NCI-H748 (cell line): ENCODE data around the gene TMEM175.

Experiments
- DNase-seq: peaks from one replicate; lab custom pipeline; 2025; ENCODE audit not compliant: unreplicated experiment; lab: John Stamatoyannopoulos, UW

TMEM175 gene

GRCh38 chr4:898869-899555 lies 33.2 kb upstream of the TMEM175 start:
- DNase-seq = no peak

- DNase-seq = no peak
These were observed 32.7 kb upstream of the TMEM175 start for GRCh38 chr4:899556-899906.

GRCh38 chr4:900073-900472 lies 32.2 kb upstream of the TMEM175 start:
- DNase-seq = no peak

GRCh38 chr4:900721-901120 lies 31.5 kb upstream of the TMEM175 start:
- no peak for DNase-seq

- no peak for DNase-seq
These were observed 30.9 kb upstream of the TMEM175 start for GRCh38 chr4:901192-901910.

- DNase-seq = no peak
These were observed 28.9 kb upstream of the TMEM175 start for GRCh38 chr4:903066-904046.

- no peak for DNase-seq
These were observed 26.5 kb upstream of the TMEM175 start for GRCh38 chr4:905485-906338.

- DNase-seq = no peak
These were observed 25.7 kb upstream of the TMEM175 start for GRCh38 chr4:906339-907102.

GRCh38 chr4:907103-907400 lies 25.2 kb upstream of the TMEM175 start:
- DNase-seq = no peak

- DNase-seq = no peak
These were observed 24.4 kb upstream of the TMEM175 start for GRCh38 chr4:907691-908425.

- no peak for DNase-seq
These were observed 23.1 kb upstream of the TMEM175 start for GRCh38 chr4:909131-909571.

- DNase-seq = no peak
These were observed 22.4 kb upstream of the TMEM175 start for GRCh38 chr4:909821-910220.

- DNase-seq = no peak
These were observed 21.7 kb upstream of the TMEM175 start for GRCh38 chr4:910366-911091.

- DNase-seq = no peak
These were observed 21.0 kb upstream of the TMEM175 start for GRCh38 chr4:911221-911751.

- no peak for DNase-seq
These were observed 20.3 kb upstream of the TMEM175 start for GRCh38 chr4:911871-912490.

GRCh38 chr4:912548-913279 lies 19.5 kb upstream of the TMEM175 start:
- no peak for DNase-seq

- DNase-seq = no peak
These were observed 19.0 kb upstream of the TMEM175 start for GRCh38 chr4:913280-913618.

- DNase-seq = no peak
These were observed 17.7 kb upstream of the TMEM175 start for GRCh38 chr4:914531-914930.
